Pancreas (tissue), 10 donors: Measurements from ENCODE around the gene RTN4RL1. TPM values are rescaled to one million over a fixed set of nuclear protein-coding genes. Genes with fewer than 3 reads are reported as not detected.

ENCODE experiments used
- ATAC-seq, 4 donors: fragments of 200-7000 bp; cut with Tn5 transposase; one replicate each; pipeline versions ENCODE4 v1.8.0 to v1.9.1; 2020; ENCODE audit warnings: mild to moderate bottlenecking in 4 of 4, moderate library complexity in 4 of 4
- DNase-seq, 6 donors: peaks; one replicate each; pipeline ENCODE4 v3.0.0-alpha.2; 2020
- FAIRE-seq: peaks from 2 replicates; lab custom pipeline; 2012; peaks lifted over from hg19 to GRCh38; lab: Jason Lieb, UNC
- H3K27ac ChIP-seq, 4 donors: fragments of 200-600 bp; sonication (generic); 1 replicate in 3 of 4; 2 replicates in 1 of 4; pipeline versions ENCODE4 v1.5.0 to v1.8.0; 2020
- H3K27me3 ChIP-seq, 4 donors: fragments of 200-600 bp; one replicate each; pipeline ENCODE4 v1.8.0; 2021
- H3K36me3 ChIP-seq, 3 donors: fragments of 200-600 bp; sonication (generic) in 1 of 3; one replicate each; pipeline versions ENCODE4 v1.5.0 to v1.8.0; 2020 to 2021
- H3K4me1 ChIP-seq, 3 donors: fragments of 200-600 bp; one replicate each; pipeline ENCODE4 v1.8.0; 2021
- H3K4me3 ChIP-seq, 4 donors: fragments of 200-600 bp; sonication (generic) in 2 of 4; one replicate each; pipeline versions ENCODE4 v1.5.0 to v1.8.0; 2020 to 2021
- H3K9me3 ChIP-seq, 4 donors: fragments of 200-600 bp; one replicate each; pipeline ENCODE4 v1.8.0; 2021
- CTCF ChIP-seq, 4 donors: fragments of 200-600 bp; sonication (generic) in 3 of 4; IDR thresholded peaks; one replicate each; pipeline versions ENCODE4 v1.5.0 to v1.8.0; 2021; ENCODE audit warnings: antibody characterized with exemption in 4 of 4
- WGBS, 2 donors: extraction: QIAGEN DNeasy Blood & Tissue Kit; methylation state at CpG; one replicate each; pipeline ENCODE4 v1.1.7; 2013; 5-methylcytosine and 5-hydroxymethylcytosine counted together
- intact Hi-C, 3 donors: fragments of 100-400 bp; cut with DNase I; formaldehyde crosslinking; loops; one replicate each; pipeline versions ENCODE4 v1.11.1 to v1.14.2; 2022
- polyA plus RNA-seq, 2 donors: library from polyadenylated mRNA; stranded (reverse); fragments of 200-250 nt; gene quantifications; one replicate each; pipeline ENCODE4 v1.2.3, GENCODE V29; 2013
- total RNA-seq, 6 donors: library from RNA; stranded (reverse); fragmentation: NEBNext Ultra II Directional in 4 of 6; extraction: Animal tissue kit (Norgen Biotek cat#: 25700) in 4 of 6; gene quantifications; one replicate each; pipeline versions ENCODE4 v1.2.1 to v1.2.4, GENCODE V29; 2021 to 2023
- donor health status: healthy with polysubstance abuse.
- donor health status: DM: no; HTN: no; CAD: no; lungs with moderate emphysema.
- donor health status: DM: no; HTN: no; CAD: no.
- donor health status: control.
- donor health status: control.
- donor health status: Bipolar disorder and iron deficiency.
- donor health status: DM: yes; HTN: yes; CAD: no.
- donor health status: DM: no; HTN: no; CAD: no.
- donor health status: DM: no; HTN: no; CAD: no.
- donor health status: DM: yes; HTN: yes; CAD: no.

Gene RTN4RL1
- total and polyA plus RNA-seq, 8 donors, result 0.93 to 3.6 (median 2.1) TPM

DNA sequence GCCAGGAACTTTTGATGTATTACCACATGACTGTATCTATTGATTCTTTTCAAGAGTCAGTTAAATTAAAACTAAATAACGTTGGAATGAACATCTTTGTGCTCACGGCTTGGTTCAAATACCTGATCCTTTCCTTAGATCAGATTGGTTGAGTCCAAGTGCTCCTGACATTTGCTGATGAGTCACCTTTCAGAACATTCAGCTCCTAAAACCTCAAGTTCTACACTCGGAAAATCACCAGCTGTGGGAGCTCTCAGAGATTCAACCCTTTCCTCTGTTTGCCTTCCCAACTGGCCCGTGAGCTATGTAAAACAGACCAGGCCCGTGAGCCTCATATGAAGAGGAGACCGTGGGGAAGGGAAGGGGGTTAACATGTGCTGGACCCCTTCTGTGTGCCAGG, 68.1 kb downstream of the RTN4RL1 start:
- Histone ChIP-seq H3K9me3 (no peaks in the 10 kb centered on the region), H3K4me1 (no peaks in the 10 kb centered on the region)
- 37 to 44% methylated on average over 6 of the region's 6 CpGs for WGBS, 2 donors

DNA sequence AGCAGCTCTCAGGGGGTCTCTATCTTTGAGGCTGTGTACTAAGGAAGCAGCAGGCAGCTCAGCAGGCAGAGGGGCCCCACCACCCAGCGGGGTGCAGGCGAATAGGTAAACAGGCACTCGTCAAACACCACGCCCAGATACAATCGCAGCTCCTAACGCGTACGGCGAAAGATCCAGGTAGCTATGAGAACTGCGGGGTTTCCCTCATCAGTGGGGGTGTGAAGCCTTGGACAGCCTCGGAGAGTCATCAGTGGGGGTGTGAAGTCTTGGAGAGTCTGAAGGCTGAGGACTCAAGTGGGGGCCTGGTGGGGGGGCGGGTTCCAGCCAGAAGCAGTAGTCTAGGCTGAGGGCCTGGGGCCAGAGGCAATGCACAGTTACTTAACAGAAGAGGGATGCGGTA, 69.0 kb downstream of the RTN4RL1 start:
- no peaks in the 10 kb centered on the region for H3K9me3 ChIP-seq
- no peaks in the 10 kb centered on the region for H3K4me1 ChIP-seq
- FAIRE-seq (no peak), ATAC-seq (no peak), DNase-seq (no peak)
- H3K27ac ChIP-seq, result no peak overlapping the region
- intact Hi-C loops, result no loop called here
- H3K36me3 ChIP-seq, result no peaks in the 10 kb centered on the region
- H3K27me3 ChIP-seq, result no peaks in the 10 kb centered on the region
- no peak overlapping the region for H3K4me3 ChIP-seq
- TF ChIP-seq CTCF (IDR thresholded peaks at IDR 0.05), result no peak
- 85 to 87% methylated on average over 13 of the region's 13 CpGs for WGBS, 2 donors

More for the DNA sequence above, 68.1 kb downstream of the RTN4RL1 start:
- Histone ChIP-seq H3K27me3 (no peaks in the 10 kb centered on the region), H3K27ac (no peak overlapping the region), H3K36me3 (no peaks in the 10 kb centered on the region), H3K4me3 (no peak overlapping the region)
- DNase-seq (peak in 1 of 6 donors; percentile 63), FAIRE-seq (no peak), ATAC-seq (peak in 3 of 4 donors; percentile 39 to 80 (median 75))
- intact Hi-C loops, result no loop called here
- TF ChIP-seq CTCF (IDR thresholded peaks at IDR 0.05), result no peak

DNA sequence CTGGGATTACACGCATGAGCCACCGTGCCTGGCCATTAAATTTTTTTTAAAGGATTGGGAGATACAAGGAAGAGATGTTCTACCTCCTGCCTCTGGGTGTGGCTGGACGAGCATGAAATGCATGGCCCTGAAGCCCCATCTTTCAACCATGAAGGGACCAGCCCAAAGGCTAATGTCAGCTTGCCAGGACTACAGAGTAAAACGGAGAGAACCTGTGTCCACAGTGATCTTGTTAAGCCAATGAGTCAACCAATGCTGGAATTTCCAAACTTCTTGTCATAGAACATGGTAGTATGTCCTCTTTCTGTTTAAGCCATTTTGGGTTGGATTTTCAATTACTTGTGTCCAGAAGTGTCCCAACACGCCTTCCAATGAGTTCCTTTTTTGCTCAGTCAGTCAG, 71.3 kb downstream of the RTN4RL1 start:
- no peak overlapping the region for H3K4me3 ChIP-seq
- WGBS, 2 donors, result 76 to 80% methylated on average over 5 of the region's 5 CpGs
- DNase-seq (no peak), FAIRE-seq (no peak), ATAC-seq (no peak)
- H3K4me1 ChIP-seq, result no peaks in the 10 kb centered on the region
- no peak overlapping the region for H3K27ac ChIP-seq
- TF ChIP-seq CTCF (IDR thresholded peaks at IDR 0.05), result no peak
- intact Hi-C loops, result no loop called here
- no peaks in the 10 kb centered on the region for H3K27me3 ChIP-seq
- H3K9me3 ChIP-seq, result no peaks in the 10 kb centered on the region
- no peaks in the 10 kb centered on the region for H3K36me3 ChIP-seq

GRCh38 chr17:1951920-1952319, 73.2 kb downstream of the RTN4RL1 start:
- intact Hi-C loops, result no loop called here
- Histone ChIP-seq H3K4me1 (no peaks in the 10 kb centered on the region), H3K27ac (no peak overlapping the region), H3K36me3 (no peaks in the 10 kb centered on the region), H3K4me3 (no peak overlapping the region), H3K9me3 (no peaks in the 10 kb centered on the region), H3K27me3 (no peaks in the 10 kb centered on the region)
- ATAC-seq, result no peak
- no peak for TF ChIP-seq CTCF (IDR thresholded peaks at IDR 0.05)
- 62 to 64% methylated on average over 12 of the region's 12 CpGs for WGBS, 2 donors
- FAIRE-seq, result no peak
- no peak for DNase-seq

DNA sequence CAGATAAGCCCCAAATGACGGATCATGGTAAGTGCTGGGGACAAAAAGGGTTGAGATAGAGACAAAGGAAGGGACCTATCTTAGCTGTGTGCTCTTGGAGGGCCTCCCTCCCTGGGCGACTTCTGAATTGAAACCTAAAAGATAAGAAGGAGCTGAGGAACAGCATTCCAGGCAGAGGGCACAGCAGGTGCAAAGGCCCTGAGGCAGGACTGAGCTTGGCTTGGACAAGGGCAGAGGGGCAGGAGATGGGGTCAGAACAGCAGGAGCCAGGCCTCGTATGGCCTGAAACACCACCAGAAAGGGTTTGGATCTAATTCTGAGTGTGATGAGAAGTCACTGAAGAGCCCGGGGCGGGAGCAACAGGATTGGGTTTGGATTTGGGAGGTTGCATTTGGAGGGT, 75.4 kb downstream of the RTN4RL1 start:
- no peak for DNase-seq
- Histone ChIP-seq H3K4me3 (no peak overlapping the region), H3K27me3 (no peaks in the 10 kb centered on the region), H3K27ac (no peak overlapping the region), H3K4me1 (no peaks in the 10 kb centered on the region), H3K9me3 (no peaks in the 10 kb centered on the region), H3K36me3 (no peaks in the 10 kb centered on the region)
- FAIRE-seq, result no peak
- no peak for TF ChIP-seq CTCF (IDR thresholded peaks at IDR 0.05)
- no peak for ATAC-seq
- intact Hi-C loops, result no loop called here
- WGBS, 2 donors, result 85 to 92% methylated on average over 5 of the region's 5 CpGs
